Measurements from ENCODE around the gene PLXDC1. TPM values are rescaled to one million over a fixed set of nuclear protein-coding genes. Genes with fewer than 3 reads are reported as not detected.
A peak's percentile ranks its signal among the peaks of the same experiment; 100 is the strongest.

PLXDC1 gene
- total and polyA plus RNA-seq, 3 experiments from 2014 or later = 2.5 to 10.3 (median 2.9) TPM

DNA sequence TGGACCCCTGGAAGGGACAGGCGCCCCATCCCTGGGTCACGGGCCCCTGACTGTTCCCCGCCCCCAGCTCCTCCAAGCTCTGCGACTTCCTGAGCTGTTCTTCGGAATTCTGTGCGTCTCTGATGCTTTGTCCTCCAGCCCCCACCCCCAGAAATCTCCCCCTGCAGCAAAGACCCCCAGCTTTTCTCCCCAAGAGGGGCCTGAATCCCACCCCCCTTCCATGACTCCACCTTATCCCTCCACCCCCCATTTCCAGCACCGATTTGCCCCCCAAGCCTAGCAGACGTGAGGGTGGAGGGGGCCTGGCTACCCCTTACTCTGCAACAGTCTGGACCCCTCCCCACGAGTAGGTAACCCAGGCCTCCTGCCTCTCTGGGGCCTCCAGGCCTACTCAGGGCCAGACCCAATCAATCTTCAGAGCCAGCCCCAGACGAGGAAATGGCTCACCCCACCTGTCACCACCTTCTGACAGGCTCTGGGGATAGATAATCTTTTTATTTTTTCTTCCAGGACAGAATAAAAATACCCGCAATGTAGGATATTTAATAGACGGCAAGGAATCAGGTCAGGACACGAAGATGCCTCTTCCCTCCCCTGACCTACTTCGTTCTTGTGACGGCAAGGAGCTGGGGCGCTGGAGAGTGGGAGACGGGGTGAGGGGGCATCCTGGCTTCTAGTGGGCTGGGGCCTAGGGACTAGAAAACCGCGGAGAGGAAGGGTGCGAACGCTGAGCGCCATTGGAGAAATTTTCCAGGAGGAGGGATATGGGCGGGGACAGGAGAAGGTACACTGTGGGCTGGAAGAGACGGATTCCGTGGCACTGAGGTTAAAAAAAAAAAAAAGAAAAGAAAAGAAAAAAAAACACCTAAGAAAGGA is 744 bp upstream of the PLXDC1 start:
- peak in 3 of 5 donors; percentile 7 to 64 (median 55) for DNase-seq
- Histone ChIP-seq H3K36me3 (ENCODE audit: insufficient read depth, low read length) (no peaks in the 10 kb centered on the region), H3K4me3 (ENCODE audit: low read length) (peak overlapping the region; percentile 87), H3K4me1 (ENCODE audit: insufficient read depth, low read length) (peaks cover 8% of the 10 kb centered on the region), H3K27me3 (ENCODE audit: insufficient read depth, low read length, poor library complexity, severe bottlenecking) (no peaks in the 10 kb centered on the region), H3K9me3 (ENCODE audit: low read length) (no peaks in the 10 kb centered on the region), H3K27ac (ENCODE audit: low read depth, low read length) (no peak overlapping the region)
- H3K9me3 Mint-ChIP-seq = peaks cover 0 to 13% (median 10%) of the 10 kb centered on the region in 5 donors
- peak overlapping the region; percentile 89 to 99 (median 96) for H3K27ac Mint-ChIP-seq
- peak overlapping the region; percentile 94 to 100 (median 99) for H3K4me3 Mint-ChIP-seq
- peaks cover 48 to 59% (median 53%) of the 10 kb centered on the region in 3 donors for H3K4me1 Mint-ChIP-seq
- peaks cover 0 to 15% (median 3%) of the 10 kb centered on the region in 3 donors for H3K36me3 Mint-ChIP-seq
- ChIA-PET CTCF (interaction anchor here (0.7 to 6.8 kb wide), 44 partner anchors 7 to 399 kb away, joined by 3 to 128 read pairs (median 6); partner anchors contain the start of genes ARL5C, FBXO47, LASP1 and LASP1NB), POLR2A (interaction anchor here (0.8 to 3.3 kb wide), 10 partner anchors 13 to 354 kb away, joined by 3 to 33 read pairs (median 11); partner anchors contain the start of genes LASP1 and RPL19)
- H3K27me3 Mint-ChIP-seq = peaks cover 0 to 30% of the 10 kb centered on the region in 2 donors

GRCh38 chr17:39150795-39151149 is 665 bp downstream of the PLXDC1 start:
- Histone ChIP-seq H3K27me3 (ENCODE audit: insufficient read depth, low read length, poor library complexity, severe bottlenecking) (no peaks in the 10 kb centered on the region), H3K27ac (ENCODE audit: low read depth, low read length) (no peak overlapping the region), H3K4me1 (ENCODE audit: insufficient read depth, low read length) (peaks cover 8% of the 10 kb centered on the region), H3K36me3 (ENCODE audit: insufficient read depth, low read length) (no peaks in the 10 kb centered on the region), H3K9me3 (ENCODE audit: low read length) (no peaks in the 10 kb centered on the region), H3K4me3 (ENCODE audit: low read length) (peak overlapping the region; percentile 39)
- Mint-ChIP-seq H3K9me3 (peaks cover 0 to 13% (median 10%) of the 10 kb centered on the region in 5 donors), H3K4me1 (peaks cover 48 to 59% (median 53%) of the 10 kb centered on the region in 3 donors), H3K27me3 (peaks cover 0 to 30% of the 10 kb centered on the region in 2 donors), H3K4me3 (peak overlapping the region; percentile 82 to 92 (median 84)), H3K27ac (peak overlapping the region in 6 of 8 donors; percentile 47 to 93 (median 82)), H3K36me3 (peaks cover 0 to 15% (median 3%) of the 10 kb centered on the region in 3 donors)
- ChIA-PET POLR2A (no interaction called here), CTCF (interaction anchor here (1.0 to 6.8 kb wide), 10 partner anchors 14 to 172 kb away, joined by 3 to 128 read pairs (median 24); partner anchors contain the start of gene ARL5C)
- DNase-seq = no peak

- H3K27ac Mint-ChIP-seq = peak overlapping the region in 5 of 8 donors; percentile 41 to 81 (median 53)
- no peaks in the 10 kb centered on the region for H3K9me3 ChIP-seq (ENCODE audit: low read length)
- DNase-seq = no peak
- H3K27ac ChIP-seq (ENCODE audit: low read depth, low read length) = no peak overlapping the region
- H3K4me3 ChIP-seq (ENCODE audit: low read length) = no peak overlapping the region
- no peaks in the 10 kb centered on the region for H3K36me3 ChIP-seq (ENCODE audit: insufficient read depth, low read length)
- H3K9me3 Mint-ChIP-seq = peaks cover 0 to 13% (median 10%) of the 10 kb centered on the region in 5 donors
- H3K4me1 Mint-ChIP-seq = peaks cover 50 to 62% (median 53%) of the 10 kb centered on the region in 3 donors
- H3K4me3 Mint-ChIP-seq = peak overlapping the region; percentile 82 to 92 (median 84)
- CTCF ChIA-PET = interaction anchor here (1.0 to 6.8 kb wide), 6 partner anchors 15 to 167 kb away, joined by 4 to 128 read pairs (median 46); no protein-coding TSS in a partner anchor
- H3K4me1 ChIP-seq (ENCODE audit: insufficient read depth, low read length) = peaks cover 8% of the 10 kb centered on the region
- POLR2A ChIA-PET = no interaction called here
- no peaks in the 10 kb centered on the region for H3K27me3 ChIP-seq (ENCODE audit: insufficient read depth, low read length, poor library complexity, severe bottlenecking)
- H3K27me3 Mint-ChIP-seq = peaks cover 0 to 27% of the 10 kb centered on the region in 2 donors
- H3K36me3 Mint-ChIP-seq = peaks cover 0 to 15% (median 3%) of the 10 kb centered on the region in 3 donors
Measured at GRCh38 chr17:39150104-39150634, 1.3 kb downstream of the PLXDC1 start.

DNA sequence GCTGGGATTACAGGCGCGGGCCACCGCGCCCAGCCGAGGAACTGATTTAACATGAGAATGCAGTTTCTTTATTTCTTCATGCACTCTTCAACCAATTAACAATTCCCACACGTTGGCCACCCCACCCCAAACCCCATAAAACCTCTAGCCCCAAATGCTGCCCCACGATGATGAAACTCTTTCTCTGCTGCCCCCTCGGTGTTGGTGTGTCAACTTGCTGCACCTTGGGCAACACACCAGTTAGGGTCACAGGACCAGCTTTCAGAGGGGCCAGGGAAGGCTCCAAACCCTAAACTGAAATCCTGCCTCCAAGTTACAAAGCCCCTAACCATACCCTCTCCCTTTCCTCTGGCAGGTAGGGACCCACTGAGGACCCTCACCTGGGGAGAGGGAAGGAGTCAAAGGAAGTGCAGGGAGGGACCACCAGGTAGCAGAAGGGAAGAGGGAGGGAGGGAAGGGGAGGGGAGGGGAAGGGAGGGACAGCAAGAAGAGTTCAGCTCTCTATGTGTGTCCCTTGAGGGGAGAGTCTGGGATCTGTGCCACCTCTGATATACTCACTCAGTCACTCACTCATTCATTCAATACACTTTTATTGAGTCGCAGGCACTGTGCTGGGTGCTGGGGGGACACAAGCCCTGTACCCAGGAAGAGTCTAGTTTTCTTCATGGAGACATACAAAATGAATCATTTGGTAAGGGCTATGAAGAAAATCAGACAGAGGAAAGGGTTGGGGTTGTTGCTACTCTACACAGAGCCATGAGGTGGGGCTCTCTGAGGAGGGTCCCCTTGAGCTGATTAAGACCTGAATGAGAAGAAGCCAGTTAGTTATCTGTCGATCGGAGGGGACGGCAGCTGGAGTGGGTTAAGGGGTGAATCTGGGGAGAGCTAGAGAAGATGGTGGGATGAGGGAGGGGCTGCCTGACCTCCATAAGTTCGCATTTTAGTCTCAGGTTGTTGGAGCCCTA is 3.9 kb downstream of the PLXDC1 start:
- Mint-ChIP-seq H3K27ac (peak overlapping the region in 5 of 8 donors; percentile 24 to 68 (median 44)), H3K4me3 (peak overlapping the region in 2 of 7 donors; percentile 19 to 85), H3K4me1 (peaks cover 33 to 48% (median 34%) of the 10 kb centered on the region in 3 donors), H3K9me3 (no peaks in the 10 kb centered on the region), H3K27me3 (peaks cover 0 to 6% of the 10 kb centered on the region in 2 donors), H3K36me3 (peaks cover 0 to 1% (median 0%) of the 10 kb centered on the region in 3 donors)
- H3K9me3 ChIP-seq (ENCODE audit: low read length) = no peaks in the 10 kb centered on the region
- CTCF ChIA-PET = interaction anchor here (1.1 to 1.2 kb wide), 2 partner anchors 17 to 221 kb away, joined by 3 to 4 read pairs; no protein-coding TSS in a partner anchor
- H3K36me3 ChIP-seq (ENCODE audit: insufficient read depth, low read length) = no peaks in the 10 kb centered on the region
- peaks cover 8% of the 10 kb centered on the region for H3K4me1 ChIP-seq (ENCODE audit: insufficient read depth, low read length)
- no peak overlapping the region for H3K27ac ChIP-seq (ENCODE audit: low read depth, low read length)
- POLR2A ChIA-PET = no interaction called here
- DNase-seq = no peak
- H3K4me3 ChIP-seq (ENCODE audit: low read length) = no peak overlapping the region
- no peaks in the 10 kb centered on the region for H3K27me3 ChIP-seq (ENCODE audit: insufficient read depth, low read length, poor library complexity, severe bottlenecking)

- ChIA-PET CTCF (interaction anchor here (0.8 to 1.1 kb wide), 2 partner anchors 18 to 54 kb away, joined by 3 to 4 read pairs; no protein-coding TSS in a partner anchor), POLR2A (interaction anchor here (1.0 kb wide), 1 partner anchor 8 kb away, joined by 3 read pairs; no protein-coding TSS in a partner anchor)
- H3K27me3 ChIP-seq (ENCODE audit: insufficient read depth, low read length, poor library complexity, severe bottlenecking) = no peaks in the 10 kb centered on the region
Measured at GRCh38 chr17:39146273-39146672, 5.2 kb downstream of the PLXDC1 start.

DNA sequence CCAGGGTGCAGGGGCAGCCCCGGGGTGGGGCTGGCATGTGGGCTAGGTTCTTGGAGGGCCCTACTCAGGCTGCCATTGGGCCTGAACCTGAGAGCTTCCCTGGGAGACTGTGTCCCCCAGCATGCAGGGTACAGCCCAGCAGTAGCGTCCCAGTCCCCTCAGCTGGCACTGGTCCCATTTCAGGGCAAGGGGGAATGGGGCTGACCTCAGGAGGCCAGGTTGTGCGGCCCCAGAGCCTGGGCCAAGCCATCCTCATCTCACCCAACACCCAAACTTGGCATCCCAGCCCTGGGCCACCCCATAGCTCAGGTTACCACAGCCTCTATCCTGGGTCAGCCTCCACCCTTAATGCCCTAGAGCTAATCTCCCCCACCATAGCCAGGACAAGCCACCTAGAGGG is 6.3 kb downstream of the PLXDC1 start:
- H3K4me1 ChIP-seq (ENCODE audit: insufficient read depth, low read length) = no peaks in the 10 kb centered on the region
- Mint-ChIP-seq H3K36me3 (no peaks in the 10 kb centered on the region), H3K4me1 (peaks cover 16 to 30% (median 18%) of the 10 kb centered on the region in 3 donors), H3K27me3 (peaks cover 0 to 3% of the 10 kb centered on the region in 2 donors), H3K4me3 (no peak overlapping the region), H3K9me3 (no peaks in the 10 kb centered on the region), H3K27ac (peak overlapping the region in 1 of 8 donors; percentile 23)
- ChIA-PET CTCF (interaction anchor here (1.0 to 2.2 kb wide), 5 partner anchors 8 to 75 kb away, joined by 3 to 14 read pairs (median 4); no protein-coding TSS in a partner anchor), POLR2A (interaction anchor here (1.0 kb wide), 1 partner anchor 9 kb away, joined by 3 read pairs; no protein-coding TSS in a partner anchor)
- no peaks in the 10 kb centered on the region for H3K9me3 ChIP-seq (ENCODE audit: low read length)
- DNase-seq = no peak
- no peak overlapping the region for H3K4me3 ChIP-seq (ENCODE audit: low read length)
- no peaks in the 10 kb centered on the region for H3K27me3 ChIP-seq (ENCODE audit: insufficient read depth, low read length, poor library complexity, severe bottlenecking)
- no peak overlapping the region for H3K27ac ChIP-seq (ENCODE audit: low read depth, low read length)
- no peaks in the 10 kb centered on the region for H3K36me3 ChIP-seq (ENCODE audit: insufficient read depth, low read length)

More at GRCh38 chr17:39146273-39146672, 5.2 kb downstream of the PLXDC1 start:
- Mint-ChIP-seq H3K9me3 (no peaks in the 10 kb centered on the region), H3K36me3 (no peaks in the 10 kb centered on the region), H3K4me1 (peaks cover 25 to 39% (median 26%) of the 10 kb centered on the region in 3 donors), H3K27me3 (peaks cover 0 to 3% of the 10 kb centered on the region in 2 donors), H3K4me3 (no peak overlapping the region), H3K27ac (no peak overlapping the region)
- H3K27ac ChIP-seq (ENCODE audit: low read depth, low read length) = no peak overlapping the region
- H3K36me3 ChIP-seq (ENCODE audit: insufficient read depth, low read length) = no peaks in the 10 kb centered on the region
- peaks cover 8% of the 10 kb centered on the region for H3K4me1 ChIP-seq (ENCODE audit: insufficient read depth, low read length)
- no peak for DNase-seq
- no peaks in the 10 kb centered on the region for H3K9me3 ChIP-seq (ENCODE audit: low read length)
- H3K4me3 ChIP-seq (ENCODE audit: low read length) = no peak overlapping the region

GRCh38 chr17:39144416-39144840 is 7.0 kb downstream of the PLXDC1 start:
- POLR2A ChIA-PET = no interaction called here

More at GRCh38 chr17:39144416-39144840, 7.0 kb downstream of the PLXDC1 start:
- Mint-ChIP-seq H3K36me3 (no peaks in the 10 kb centered on the region), H3K4me3 (peak overlapping the region in 1 of 7 donors; percentile 40), H3K27me3 (no peaks in the 10 kb centered on the region), H3K4me1 (peaks cover 9 to 23% (median 11%) of the 10 kb centered on the region in 3 donors), H3K27ac (peak overlapping the region in 1 of 8 donors; percentile 50), H3K9me3 (no peaks in the 10 kb centered on the region)
- no peaks in the 10 kb centered on the region for H3K36me3 ChIP-seq (ENCODE audit: insufficient read depth, low read length)
- H3K9me3 ChIP-seq (ENCODE audit: low read length) = no peaks in the 10 kb centered on the region
- no peak overlapping the region for H3K27ac ChIP-seq (ENCODE audit: low read depth, low read length)
- CTCF ChIA-PET = interaction anchor here (1.0 to 2.2 kb wide), 7 partner anchors 9 to 161 kb away, joined by 3 to 14 read pairs (median 4); no protein-coding TSS in a partner anchor
- no peaks in the 10 kb centered on the region for H3K4me1 ChIP-seq (ENCODE audit: insufficient read depth, low read length)
- H3K4me3 ChIP-seq (ENCODE audit: low read length) = no peak overlapping the region
- no peak for DNase-seq
- H3K27me3 ChIP-seq (ENCODE audit: insufficient read depth, low read length, poor library complexity, severe bottlenecking) = no peaks in the 10 kb centered on the region

Data from CD8-positive, alpha-beta memory T cell (primary cell).